Vagina (tissue), 2 donors: ENCODE measurements around the gene ORC6. TPM values are rescaled to one million over a fixed set of nuclear protein-coding genes. Genes with fewer than 3 reads are reported as not detected.

Experiments
- DNase-seq, 2 donors: peaks; one replicate each; pipeline ENCODE4 v3.0.0-alpha.2; 2017; ENCODE audit errors: extremely low spot score in 2 of 2
- H3K27ac ChIP-seq: fragments of 200-600 bp; sonication (generic); one replicate; pipeline ENCODE4 v1.5.1; 2019
- H3K27me3 ChIP-seq: fragments of 200-600 bp; sonication (generic); one replicate; pipeline ENCODE4 v1.5.1; 2019
- H3K36me3 ChIP-seq, 2 donors: fragments of 200-600 bp; sonication (generic); one replicate each; pipeline ENCODE4 v1.5.1; 2017 to 2019
- H3K4me1 ChIP-seq: fragments of 200-600 bp; sonication (generic); one replicate; pipeline ENCODE4 v1.5.1; 2019
- H3K4me3 ChIP-seq, 2 donors: fragments of 200-600 bp; sonication (generic); 1 replicate in 1 of 2; 2 replicates in 1 of 2; pipeline ENCODE4 v1.5.1; 2016 to 2019
- H3K9me3 ChIP-seq: fragments of 200-600 bp; sonication (generic); one replicate; pipeline ENCODE4 v1.5.1; 2019
- CTCF ChIP-seq, 3 experiments: fragments of 450-650 bp in 2 of 3; fragments of 200-600 bp in 1 of 3; sonication (generic) in 1 of 3; IDR thresholded peaks; one replicate each; pipeline ENCODE4 v1.5.1; 2017 to 2019; ENCODE audit warnings: antibody characterized with exemption in 3 of 3, mild to moderate bottlenecking in 2 of 3, moderate library complexity in 2 of 3
- POLR2A ChIP-seq, 2 donors: fragments of 450-650 bp; IDR thresholded peaks; one replicate each; pipeline ENCODE4 v1.6.1; 2017; ENCODE audit warnings: antibody characterized with exemption in 2 of 2, mild to moderate bottlenecking in 2 of 2, moderate library complexity in 2 of 2
- POLR2AphosphoS5 ChIP-seq, 2 donors: sonication (generic); formaldehyde crosslinking; IDR thresholded peaks; one replicate each; pipeline ENCODE4 v1.9.0; 2017; ENCODE audit warnings: antibody characterized with exemption in 2 of 2, mild to moderate bottlenecking in 2 of 2, low read depth in 1 of 2; ENCODE audit not compliant: insufficient read depth in 1 of 2
- intact Hi-C: fragments of 100-400 bp; cut with DNase I; formaldehyde crosslinking; loops from one replicate; pipeline ENCODE4 v1.15.1; 2023
- total RNA-seq: library from RNA; depleted of rRNA; stranded (reverse); fragments of >200 nt; gene quantifications from one replicate; pipeline ENCODE4 v1.2.3, GENCODE V29; 2016

Gene ORC6
- total RNA-seq, 1 donor from 2014 or later: 2.2 TPM

GRCh38 chr16:46687486-46687885 is 2.0 kb upstream of the ORC6 start:
- H3K4me1 ChIP-seq: peaks cover 64% of the 10 kb centered on the region
- DNase-seq: no peak
- intact Hi-C loops: loop anchor here (5.0 kb wide), 1 partner anchor 145 kb away; the partner anchor contains the start of gene C16orf87
- no peak overlapping the region for H3K27ac ChIP-seq
- no peaks in the 10 kb centered on the region for H3K27me3 ChIP-seq
- H3K4me3 ChIP-seq: peak overlapping the region; percentile 87 to 99
- TF ChIP-seq POLR2AphosphoS5 (IDR thresholded peaks at IDR 0.05; ENCODE audit: insufficient read depth in 1 of 2, low read depth in 1 of 2): no peak
- TF ChIP-seq POLR2A (IDR thresholded peaks at IDR 0.05): no peak
- no peak for TF ChIP-seq CTCF (IDR thresholded peaks at IDR 0.05)
- no peaks in the 10 kb centered on the region for H3K36me3 ChIP-seq
- no peaks in the 10 kb centered on the region for H3K9me3 ChIP-seq

GRCh38 chr16:46688101-46688653 is 1.3 kb upstream of the ORC6 start:
- Histone ChIP-seq H3K9me3 (no peaks in the 10 kb centered on the region), H3K4me1 (peaks cover 64% of the 10 kb centered on the region), H3K27ac (peak overlapping the region; percentile 96), H3K36me3 (no peaks in the 10 kb centered on the region), H3K4me3 (peak overlapping the region; percentile 87 to 99), H3K27me3 (no peaks in the 10 kb centered on the region)
- TF ChIP-seq POLR2AphosphoS5 (IDR thresholded peaks at IDR 0.05; ENCODE audit: insufficient read depth in 1 of 2, low read depth in 1 of 2) (no peak), CTCF (IDR thresholded peaks at IDR 0.05) (no peak), POLR2A (IDR thresholded peaks at IDR 0.05) (no peak)
- DNase-seq: no peak
- intact Hi-C loops: loop anchor here (5.0 kb wide), 1 partner anchor 144 kb away; the partner anchor contains the start of gene C16orf87

- intact Hi-C loops: loop anchor here (5.0 kb wide), 1 partner anchor 143 kb away; the partner anchor contains the start of gene C16orf87
Observed at GRCh38 chr16:46688654-46689364, 650 bp upstream of the ORC6 start, which contains the start of gene VPS35. Gene VPS35, minus strand, starts transcription at chr16:46689178. Its CDS starts 45 bp downstream, at chr16:46689133.

GRCh38 chr16:46690281-46691178 is 1.1 kb downstream of the ORC6 start:
- intact Hi-C loops: no loop called here
- no peak overlapping the region for H3K27ac ChIP-seq
- peak overlapping the region; percentile 87 to 99 for H3K4me3 ChIP-seq
- no peaks in the 10 kb centered on the region for H3K9me3 ChIP-seq
- DNase-seq: no peak
- no peaks in the 10 kb centered on the region for H3K27me3 ChIP-seq
- H3K4me1 ChIP-seq: peaks cover 42% of the 10 kb centered on the region
- H3K36me3 ChIP-seq: no peaks in the 10 kb centered on the region
- TF ChIP-seq POLR2A (IDR thresholded peaks at IDR 0.05): no peak
- no peak for TF ChIP-seq CTCF (IDR thresholded peaks at IDR 0.05)
- TF ChIP-seq POLR2AphosphoS5 (IDR thresholded peaks at IDR 0.05; ENCODE audit: insufficient read depth in 1 of 2, low read depth in 1 of 2): no peak

More at GRCh38 chr16:46688654-46689364, 650 bp upstream of the ORC6 start, which contains the start of gene VPS35:
- Histone ChIP-seq H3K36me3 (no peaks in the 10 kb centered on the region), H3K27me3 (no peaks in the 10 kb centered on the region), H3K4me3 (peak within 1 kb of the TSS; percentile 87 to 99), H3K4me1 (peaks cover 59% of the 10 kb centered on the region), H3K9me3 (no peaks in the 10 kb centered on the region), H3K27ac (peak within 1 kb of the TSS; percentile 96)
- peak in 1 of 2 donors; percentile 73 for TF ChIP-seq POLR2A (IDR thresholded peaks at IDR 0.05)
- no peak for TF ChIP-seq CTCF (IDR thresholded peaks at IDR 0.05)
- peak; percentile 84 to 95 for TF ChIP-seq POLR2AphosphoS5 (IDR thresholded peaks at IDR 0.05; ENCODE audit: insufficient read depth in 1 of 2, low read depth in 1 of 2)
- DNase-seq: peak; percentile 100
